Calu3 (cell line): Measurements from ENCODE around the gene CGB3. TPM values are rescaled to one million over a fixed set of nuclear protein-coding genes. Genes with fewer than 3 reads are reported as not detected.

ENCODE experiments used
- BruUV-seq: library from RNA; stranded (reverse); fragments of 400-500 nt; replicated peaks from 2 replicates; lab custom pipeline; 2021; lab: Mats Ljungman, UMichigan
- CTCF ChIA-PET: fragments of 300-600 bp; sonication (Branson Sonifier 250); formaldehyde crosslinking; loops from one replicate; lab custom pipeline; 2022; ENCODE audit warnings: antibody characterized with exemption; lab: Charles Lee
- DNase-seq: peaks from one replicate; pipeline ENCODE4 v3.0.0; 2022
- H3K27ac Mint-ChIP-seq: one replicate; pipeline ENCODE4 v1.8.0; 2022; ENCODE audit warnings: mixed read lengths; ENCODE audit not compliant: unreplicated experiment
- H3K27me3 Mint-ChIP-seq: one replicate; pipeline ENCODE4 v1.8.0; 2022; ENCODE audit warnings: mixed read lengths; ENCODE audit not compliant: unreplicated experiment
- H3K36me3 Mint-ChIP-seq: one replicate; pipeline ENCODE4 v1.8.0; 2022; ENCODE audit warnings: mild to moderate bottlenecking, moderate library complexity, mixed read lengths; ENCODE audit not compliant: insufficient read depth, unreplicated experiment
- H3K4me1 Mint-ChIP-seq: one replicate; pipeline ENCODE4 v1.8.0; 2022; ENCODE audit warnings: mild to moderate bottlenecking, low read depth, mixed read lengths; ENCODE audit not compliant: unreplicated experiment
- H3K4me3 Mint-ChIP-seq: one replicate; pipeline ENCODE4 v1.8.0; 2022; ENCODE audit warnings: mild to moderate bottlenecking, low read depth, moderate library complexity, mixed read lengths; ENCODE audit not compliant: unreplicated experiment
- H3K9me3 Mint-ChIP-seq: one replicate; pipeline ENCODE4 v1.8.0; 2022; ENCODE audit warnings: low read depth, mixed read lengths; ENCODE audit not compliant: unreplicated experiment
- CTCF ChIP-seq: fragments of 200-600 bp; IDR thresholded peaks from one replicate; pipeline ENCODE4 v1.8.0; 2022; ENCODE audit warnings: antibody characterized with exemption; ENCODE audit not compliant: unreplicated experiment
- intact Hi-C: fragments of 100-400 bp; cut with micrococcal nuclease; formaldehyde crosslinking; loops from one replicate; pipeline ENCODE4 v1.10.0; 2022; ENCODE audit not compliant: unreplicated experiment
- total RNA-seq: library from RNA; stranded (reverse); gene quantifications from 2 replicates; pipeline ENCODE4 v1.2.3, GENCODE V29; 2022

CGB3 gene
- total RNA-seq, 1 experiment from 2014 or later, result 1.1 TPM

DNA sequence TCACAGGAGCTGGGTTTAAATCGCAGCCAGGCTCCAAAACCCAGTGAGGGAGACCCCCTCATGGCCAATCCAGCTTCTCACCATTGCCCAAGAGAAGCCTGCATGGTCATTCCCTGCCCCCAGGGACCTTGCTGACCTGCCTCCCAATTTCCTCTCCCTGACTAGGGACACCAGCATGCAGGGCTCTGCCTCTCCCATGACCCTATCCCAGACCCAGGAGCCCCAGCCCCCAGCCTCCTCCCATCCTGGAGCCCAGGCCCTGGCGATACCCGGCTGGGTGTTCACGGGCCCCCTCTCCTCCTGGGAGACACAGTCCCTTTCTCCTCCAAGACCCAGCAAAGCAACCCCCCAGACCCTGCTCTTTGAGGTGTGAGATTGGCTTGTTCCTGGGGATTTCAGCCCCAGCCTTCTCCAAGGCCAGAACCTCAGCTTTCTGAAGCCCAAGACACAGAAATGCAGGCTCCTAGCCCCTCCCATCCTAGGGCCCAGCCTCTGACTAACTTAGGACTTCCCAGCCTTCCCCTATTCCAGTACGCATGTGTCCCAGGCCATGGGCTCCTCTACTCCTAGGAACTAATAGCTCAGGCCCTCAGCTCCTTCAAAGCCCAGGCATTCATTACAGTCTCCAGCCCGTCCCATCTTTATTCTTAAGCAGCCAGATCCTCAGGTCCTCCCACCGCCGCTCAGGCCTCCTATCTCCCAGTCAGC, 32.1 kb downstream of the CGB3 start:
- TF ChIP-seq CTCF, result no peak
- Mint-ChIP-seq H3K27me3 (no peaks in the 10 kb centered on the region), H3K4me1 (peaks cover 35% of the 10 kb centered on the region), H3K27ac (peak overlapping the region; percentile 94), H3K9me3 (no peaks in the 10 kb centered on the region), H3K4me3 (peak overlapping the region; percentile 92), H3K36me3 (peaks cover 61% of the 10 kb centered on the region)
- peak; percentile 53 for DNase-seq
- CTCF ChIA-PET, result interaction anchor here (0.5 to 2.3 kb wide), 10 partner anchors 11 to 743 kb away, joined by 3 to 16 read pairs (median 5); partner anchors contain the start of genes BAX and LIN7B
- intact Hi-C loops, result loop anchor here (10.0 kb wide), 1 partner anchor 233 kb away; no protein-coding TSS in a partner anchor
- BruUV-seq, result no TSS peak

DNA sequence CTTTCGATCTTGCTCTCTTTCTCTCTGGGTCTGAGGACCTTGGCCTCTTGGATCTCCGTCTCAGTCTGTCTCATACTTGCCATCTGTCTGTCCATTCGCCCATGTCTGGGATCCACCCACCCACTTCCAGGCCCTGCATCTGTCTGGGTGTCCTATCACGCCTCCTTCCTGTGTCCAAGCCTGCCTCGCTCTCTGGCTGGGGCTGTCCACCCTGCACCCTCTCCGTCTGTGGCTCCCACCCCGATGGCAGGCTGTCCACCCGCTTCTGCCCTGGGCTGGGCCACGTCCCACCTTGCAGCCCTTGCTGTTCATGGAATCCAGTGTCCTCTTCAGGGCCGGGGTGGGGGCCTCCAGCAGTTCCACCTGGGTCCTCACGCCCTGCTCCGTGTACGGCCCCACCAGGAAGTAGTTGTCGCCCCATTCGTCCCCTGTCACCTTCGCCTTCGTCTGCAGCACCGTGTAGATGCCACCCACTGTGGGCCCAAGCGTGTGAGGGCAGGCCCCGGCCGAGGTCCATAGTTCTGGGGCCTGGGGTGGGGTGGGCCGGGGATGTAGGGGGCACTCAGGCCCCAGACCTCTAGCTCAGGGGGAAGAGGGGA, 33.0 kb downstream of the CGB3 start:
- Mint-ChIP-seq H3K36me3 (peaks cover 70% of the 10 kb centered on the region), H3K4me3 (peak overlapping the region; percentile 92), H3K27ac (no peak overlapping the region), H3K27me3 (no peaks in the 10 kb centered on the region), H3K9me3 (no peaks in the 10 kb centered on the region), H3K4me1 (peaks cover 35% of the 10 kb centered on the region)
- no peak for DNase-seq
- BruUV-seq, result no TSS peak
- CTCF ChIA-PET, result interaction anchor here (0.6 to 1.5 kb wide), 2 partner anchors 10 to 37 kb away, joined by 3 to 7 read pairs; partner anchors contain the start of gene BAX
- TF ChIP-seq CTCF, result no peak
- intact Hi-C loops, result loop anchor here (10.0 kb wide), 1 partner anchor 234 kb away; no protein-coding TSS in a partner anchor

- no peak for TF ChIP-seq CTCF
- Mint-ChIP-seq H3K9me3 (no peaks in the 10 kb centered on the region), H3K4me3 (no peak overlapping the region), H3K27me3 (no peaks in the 10 kb centered on the region), H3K27ac (no peak overlapping the region), H3K36me3 (peaks cover 74% of the 10 kb centered on the region), H3K4me1 (peaks cover 31% of the 10 kb centered on the region)
- DNase-seq, result no peak
- BruUV-seq, result no TSS peak
- intact Hi-C loops, result loop anchor here (10.0 kb wide), 1 partner anchor 234 kb away; no protein-coding TSS in a partner anchor
- CTCF ChIA-PET, result no interaction called here
Measured at GRCh38 chr19:48990400-48990799, 33.7 kb downstream of the CGB3 start.

- Mint-ChIP-seq H3K4me3 (no peak overlapping the region), H3K4me1 (peaks cover 25% of the 10 kb centered on the region), H3K27ac (no peak overlapping the region), H3K9me3 (no peaks in the 10 kb centered on the region), H3K36me3 (peaks cover 68% of the 10 kb centered on the region), H3K27me3 (no peaks in the 10 kb centered on the region)
- no peak for DNase-seq
- CTCF ChIA-PET, result interaction anchor here (0.6 to 1.1 kb wide), 2 partner anchors 10 to 55 kb away, joined by 3 read pairs; no protein-coding TSS in a partner anchor
- BruUV-seq, result no TSS peak
- intact Hi-C loops, result loop anchor here (10.0 kb wide), 1 partner anchor 235 kb away; no protein-coding TSS in a partner anchor
- TF ChIP-seq CTCF, result no peak
Measured at GRCh38 chr19:48989701-48990291, 34.3 kb downstream of the CGB3 start.
